CD4-positive, alpha-beta T cell (primary cell): ENCODE results near the gene KLHDC8B. TPM values are rescaled to one million over a fixed set of nuclear protein-coding genes. Genes with fewer than 3 reads are reported as not detected.

Experiments
- ATAC-seq: fragments of 200-7000 bp; cut with Tn5 transposase; one replicate; pipeline ENCODE4 v1.10.0; 2022; ENCODE audit warnings: mild to moderate bottlenecking; ENCODE audit not compliant: poor library complexity
- CTCF ChIA-PET: fragments of 350-600 bp; sonication (Branson Sonifier 250); formaldehyde crosslinking; loops from one replicate; lab custom pipeline; 2021; ENCODE audit warnings: antibody characterized with exemption, inconsistent platforms; lab: Charles Lee
- POLR2A ChIA-PET: fragments of 350-600 bp; sonication (Branson Sonifier 250); formaldehyde crosslinking; loops from one replicate; lab custom pipeline; 2021; ENCODE audit warnings: antibody characterized with exemption, inconsistent platforms; lab: Charles Lee
- DNase-seq, 14 experiments: peaks; one replicate each; pipeline ENCODE4 v3.0.0-alpha.2; 2013 to 2020; ENCODE audit warnings: mixed read lengths in 2 of 14
- H3K27ac ChIP-seq, 2 donors: one replicate each; pipeline versions ENCODE4 v1.5.1 to v1.7.0; 2013; ENCODE audit warnings: low read length in 2 of 2, low read depth in 1 of 2, mild to moderate bottlenecking in 1 of 2
- H3K27me3 ChIP-seq, 2 experiments: 1 replicate in 1 of 2; 2 replicates in 1 of 2; pipeline versions ENCODE4 v1.6.1 to v1.7.0; 2013; ENCODE audit warnings: low read length in 2 of 2, control low read depth in 1 of 2, mild to moderate bottlenecking in 1 of 2, moderate library complexity in 1 of 2; ENCODE audit not compliant: insufficient read depth in 2 of 2, control insufficient read depth in 1 of 2
- H3K36me3 ChIP-seq: one replicate; pipeline ENCODE4 v1.6.1; 2013; ENCODE audit warnings: low read length, control low read depth; ENCODE audit not compliant: insufficient read depth
- H3K4me1 ChIP-seq: one replicate; pipeline ENCODE4 v1.6.1; 2013; ENCODE audit warnings: low read length, control low read depth; ENCODE audit not compliant: insufficient read depth
- H3K4me3 ChIP-seq: one replicate; pipeline ENCODE4 v1.5.1; 2013; ENCODE audit warnings: mild to moderate bottlenecking, low read length, moderate library complexity
- H3K9me3 ChIP-seq, 2 experiments: 1 replicate in 1 of 2; 2 replicates in 1 of 2; pipeline versions ENCODE4 v1.6.1 to v1.7.0; 2013; ENCODE audit warnings: low read length in 2 of 2, mild to moderate bottlenecking in 2 of 2, control low read depth in 1 of 2, moderate library complexity in 1 of 2; ENCODE audit not compliant: control insufficient read depth in 1 of 2, insufficient read depth in 1 of 2
- H3K27ac Mint-ChIP-seq: one replicate; pipeline ENCODE4 v1.8.0; 2020; ENCODE audit warnings: mixed read lengths
- H3K27me3 Mint-ChIP-seq: one replicate; pipeline ENCODE4 v1.8.0; 2021; ENCODE audit warnings: mixed read lengths
- H3K36me3 Mint-ChIP-seq: one replicate; pipeline ENCODE4 v1.8.0; 2021; ENCODE audit warnings: low read depth, mixed read lengths
- H3K4me1 Mint-ChIP-seq: one replicate; pipeline ENCODE4 v1.8.0; 2021; ENCODE audit warnings: low read depth, mixed read lengths
- H3K4me3 Mint-ChIP-seq: one replicate; pipeline ENCODE4 v1.8.0; 2020; ENCODE audit warnings: mild to moderate bottlenecking, mixed read lengths
- H3K9me3 Mint-ChIP-seq: one replicate; pipeline ENCODE4 v1.8.0; 2020; ENCODE audit warnings: mixed read lengths
- intact Hi-C, 2 experiments: fragments of 100-400 bp; cut with DNase I in 1 of 2; cut with micrococcal nuclease in 1 of 2; formaldehyde crosslinking; loops; one replicate each; pipeline versions ENCODE4 v1.15.1 to v1.9.0; 2023 to 2025; cut with DNase I, micrococcal nuclease
- total RNA-seq, 174 experiments: library from RNA in 2 of 174; stranded (reverse) in 2 of 174; gene quantifications; one replicate each; pipeline ENCODE4 v1.2.3 and lab custom pipeline; 2021 to 2026
- TF ChIP-seq, protein P1 (sequence below): fragments of 200-600 bp; IDR thresholded peaks from one replicate; pipeline ENCODE4 v1.8.0; 2022; ENCODE audit warnings: antibody characterized with exemption, mild to moderate bottlenecking

Gene KLHDC8B
- total RNA-seq, 2 experiments from 2014 or later = 1.2 to 1.6 TPM

DNA sequence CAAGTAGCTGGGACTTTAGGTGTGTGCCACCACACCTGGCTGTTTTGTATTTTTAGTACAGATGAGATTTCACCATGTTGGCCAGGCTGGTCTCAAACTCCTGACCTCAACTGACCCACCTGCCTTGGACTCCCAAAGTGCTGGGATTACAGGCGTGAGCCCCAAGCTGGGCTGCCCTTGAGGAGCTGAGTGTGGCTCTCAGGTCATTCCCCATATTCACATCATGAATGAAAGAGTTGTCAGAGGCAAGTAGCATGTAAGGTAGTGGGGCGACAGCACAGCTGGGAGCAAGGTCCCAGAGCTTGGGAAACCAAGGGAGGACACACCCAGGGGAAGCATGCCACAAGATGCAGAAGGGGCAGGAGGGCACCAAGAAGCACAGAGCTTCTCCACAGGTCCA is 10.2 kb upstream of the KLHDC8B start:
- DNase-seq (no peak), ATAC-seq (no peak)
- peaks cover 14% of the 10 kb centered on the region for H3K4me1 ChIP-seq
- H3K36me3 ChIP-seq = peaks cover 21% of the 10 kb centered on the region
- H3K27me3 Mint-ChIP-seq = no peaks in the 10 kb centered on the region
- peaks cover 0 to under 1% of the 10 kb centered on the region in 2 experiments for H3K9me3 ChIP-seq
- TF ChIP-seq, protein P1, sequence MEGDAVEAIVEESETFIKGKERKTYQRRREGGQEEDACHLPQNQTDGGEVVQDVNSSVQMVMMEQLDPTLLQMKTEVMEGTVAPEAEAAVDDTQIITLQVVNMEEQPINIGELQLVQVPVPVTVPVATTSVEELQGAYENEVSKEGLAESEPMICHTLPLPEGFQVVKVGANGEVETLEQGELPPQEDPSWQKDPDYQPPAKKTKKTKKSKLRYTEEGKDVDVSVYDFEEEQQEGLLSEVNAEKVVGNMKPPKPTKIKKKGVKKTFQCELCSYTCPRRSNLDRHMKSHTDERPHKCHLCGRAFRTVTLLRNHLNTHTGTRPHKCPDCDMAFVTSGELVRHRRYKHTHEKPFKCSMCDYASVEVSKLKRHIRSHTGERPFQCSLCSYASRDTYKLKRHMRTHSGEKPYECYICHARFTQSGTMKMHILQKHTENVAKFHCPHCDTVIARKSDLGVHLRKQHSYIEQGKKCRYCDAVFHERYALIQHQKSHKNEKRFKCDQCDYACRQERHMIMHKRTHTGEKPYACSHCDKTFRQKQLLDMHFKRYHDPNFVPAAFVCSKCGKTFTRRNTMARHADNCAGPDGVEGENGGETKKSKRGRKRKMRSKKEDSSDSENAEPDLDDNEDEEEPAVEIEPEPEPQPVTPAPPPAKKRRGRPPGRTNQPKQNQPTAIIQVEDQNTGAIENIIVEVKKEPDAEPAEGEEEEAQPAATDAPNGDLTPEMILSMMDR = no peak
- H3K36me3 Mint-ChIP-seq = peaks cover 36% of the 10 kb centered on the region
- H3K9me3 Mint-ChIP-seq = no peaks in the 10 kb centered on the region
- no peak overlapping the region for H3K27ac ChIP-seq
- POLR2A ChIA-PET = no interaction called here
- no peaks in the 10 kb centered on the region for H3K27me3 ChIP-seq
- intact Hi-C loops = loop anchor here in 1 of 2 experiments (10.0 kb wide), 1 partner anchor 246 kb away; the partner anchor contains the start of gene ARIH2
- CTCF ChIA-PET = no interaction called here
- H3K4me3 ChIP-seq = no peak overlapping the region
- peaks cover 29% of the 10 kb centered on the region for H3K4me1 Mint-ChIP-seq
- H3K27ac Mint-ChIP-seq = no peak overlapping the region
- H3K4me3 Mint-ChIP-seq = no peak overlapping the region

DNA sequence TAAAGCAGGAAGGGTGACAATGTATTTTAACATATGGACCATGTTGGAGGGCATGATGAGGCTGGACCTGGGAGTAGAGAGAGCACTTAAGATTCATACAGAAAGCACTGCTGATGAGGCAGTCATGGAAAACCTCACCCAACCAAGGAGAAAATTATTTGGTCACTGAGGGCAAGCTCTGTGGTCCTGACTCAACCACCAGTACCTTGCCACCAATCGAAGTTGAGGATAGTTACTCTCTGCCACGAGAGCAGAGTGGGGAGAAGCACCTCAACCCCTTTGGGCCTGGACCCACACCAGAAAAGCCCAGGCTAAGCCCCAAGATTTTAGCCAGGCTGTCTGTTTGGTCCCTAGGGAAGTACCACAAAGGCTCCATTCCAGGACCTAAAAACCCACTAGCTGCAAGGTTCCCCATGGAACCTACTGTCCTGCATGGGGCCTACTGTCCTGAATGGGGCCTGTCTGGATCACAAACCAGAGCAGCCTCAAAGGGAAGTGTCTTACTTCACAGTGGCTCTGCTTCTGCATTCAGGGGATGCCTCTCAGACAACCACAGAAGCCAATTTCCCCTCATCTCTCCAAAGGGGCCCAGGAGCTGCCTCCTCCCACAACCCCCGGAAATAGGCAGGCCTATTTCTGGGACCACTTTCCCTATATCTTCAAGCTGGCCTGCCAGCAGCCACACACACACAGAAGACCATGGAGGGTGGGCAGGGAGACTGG is 9.4 kb upstream of the KLHDC8B start:
- Mint-ChIP-seq H3K9me3 (no peaks in the 10 kb centered on the region), H3K36me3 (peaks cover 36% of the 10 kb centered on the region), H3K27me3 (no peaks in the 10 kb centered on the region), H3K4me3 (no peak overlapping the region), H3K27ac (no peak overlapping the region), H3K4me1 (peaks cover 36% of the 10 kb centered on the region)
- Histone ChIP-seq H3K36me3 (peaks cover 21% of the 10 kb centered on the region), H3K4me3 (no peak overlapping the region), H3K27ac (no peak overlapping the region), H3K4me1 (peaks cover 22% of the 10 kb centered on the region), H3K9me3 (peaks cover 0 to 7% of the 10 kb centered on the region in 2 experiments), H3K27me3 (no peaks in the 10 kb centered on the region)
- DNase-seq (no peak), ATAC-seq (no peak)
- TF ChIP-seq, protein P1 = no peak
- ChIA-PET CTCF (no interaction called here), POLR2A (no interaction called here)
- intact Hi-C loops = loop anchor here in 1 of 2 experiments (10.0 kb wide), 1 partner anchor 247 kb away; the partner anchor contains the start of gene ARIH2

GRCh38 chr3:49162751-49163419 is 8.5 kb upstream of the KLHDC8B start:
- H3K27me3 Mint-ChIP-seq = no peaks in the 10 kb centered on the region
- DNase-seq (no peak), ATAC-seq (no peak)
- H3K27ac Mint-ChIP-seq = no peak overlapping the region
- Histone ChIP-seq H3K4me3 (no peak overlapping the region), H3K36me3 (peaks cover 21% of the 10 kb centered on the region), H3K9me3 (peaks cover 0 to 7% of the 10 kb centered on the region in 2 experiments), H3K4me1 (peaks cover 23% of the 10 kb centered on the region), H3K27me3 (no peaks in the 10 kb centered on the region), H3K27ac (no peak overlapping the region)
- ChIA-PET POLR2A (interaction anchor here (1.1 to 1.7 kb wide), 2 partner anchors 70 to 134 kb away, joined by 3 read pairs; partner anchors contain the start of gene IMPDH2), CTCF (no interaction called here)
- H3K36me3 Mint-ChIP-seq = peaks cover 36% of the 10 kb centered on the region
- H3K4me3 Mint-ChIP-seq = no peak overlapping the region
- intact Hi-C loops = loop anchor here in 1 of 2 experiments (10.0 kb wide), 1 partner anchor 248 kb away; the partner anchor contains the start of gene ARIH2
- H3K4me1 Mint-ChIP-seq = peaks cover 36% of the 10 kb centered on the region
- TF ChIP-seq, protein P1 = no peak
- no peaks in the 10 kb centered on the region for H3K9me3 Mint-ChIP-seq
